Measurements from ENCODE around the gene FAP. TPM values are rescaled to one million over a fixed set of nuclear protein-coding genes. Genes with fewer than 3 reads are reported as not detected.
A peak's percentile ranks its signal among the peaks of the same experiment; 100 is the strongest.

FAP gene
- total and polyA plus RNA-seq, 2 of the 4 experiments (the other 2 are of a cell fraction) = 71.0 to 95.0 TPM

GRCh38 chr2:162125138-162125537 lies 118.1 kb downstream of the FAP start:
- no peak overlapping the region for H2AFZ ChIP-seq (replicated peaks; ENCODE audit: low read length, poor library complexity)
- H2BK5ac ChIP-seq (ENCODE audit: low read depth, low read length, poor library complexity, severe bottlenecking) = no peak overlapping the region
- H3K79me1 ChIP-seq (ENCODE audit: low read depth in 1 of 2, low read length in 2 of 2) = no peaks in the 10 kb centered on the region
- H3K23ac ChIP-seq (ENCODE audit: low read depth, low read length) = no peak overlapping the region
- intact Hi-C loops (cut with micrococcal nuclease) (loop anchor here (2.0 to 10.0 kb wide), 2 partner anchors 118 to 700 kb away; no protein-coding TSS in a partner anchor), in situ Hi-C loops (cut with MboI; ENCODE audit: low sequenced_read_pairs) (loop anchor here (5.0 to 10.0 kb wide), 2 partner anchors 120 to 538 kb away; no protein-coding TSS in a partner anchor), dilution Hi-C loops (cut with HindIII; ENCODE audit: low sequenced_read_pairs, unreplicated experiment) (no loop called here)
- no peak overlapping the region for H3K56ac ChIP-seq (ENCODE audit: extremely low read depth, insufficient read depth, low read length)
- H2BK120ac ChIP-seq (ENCODE audit: low read depth, low read length) = peak overlapping the region; percentile 10
- CTCF ChIA-PET = interaction anchor here (0.6 to 3.6 kb wide), 8 partner anchors 17 to 673 kb away, joined by 3 to 21 read pairs (median 4); no protein-coding TSS in a partner anchor
- POLR2A ChIA-PET (ENCODE audit: unreplicated experiment) = no interaction called here
- ATAC-seq (ENCODE audit: low read depth) (peak; percentile 76), DNase-seq (peak; percentile 19)
- no peaks in the 10 kb centered on the region for H3K36me3 ChIP-seq (ENCODE audit: control insufficient read depth, insufficient read depth, low read length)
- no peak overlapping the region for H3K14ac ChIP-seq (replicated peaks; ENCODE audit: low read depth, low read length)
- no peaks in the 10 kb centered on the region for H3K9me3 ChIP-seq (ENCODE audit: control insufficient read depth, insufficient read depth, low read length)
- 30% methylated on average over 1 of the region's 2 CpGs; no CpG with 5 or more reads in 1 of the 2 experiments for WGBS, 2 experiments (ENCODE audit: extremely low coverage in 2 of 2, insufficient read length in 1 of 2)
- no peak for TF ChIP-seq RCOR1 (IDR thresholded peaks at IDR 0.05; ENCODE audit: insufficient replicate concordance, low read length)
- TF ChIP-seq FOS (IDR thresholded peaks at IDR 0.05; ENCODE audit: low read depth, low read length) = no peak
- no peak for TF ChIP-seq ELK1 (IDR thresholded peaks at IDR 0.05; ENCODE audit: borderline replicate concordance, low read depth, low read length)
- TF ChIP-seq MXI1 (IDR thresholded peaks at IDR 0.05; ENCODE audit: borderline replicate concordance, low read depth, low read length) = no peak
- TF ChIP-seq SMC3 (IDR thresholded peaks at IDR 0.05; ENCODE audit: low read depth, low read length) = no peak
- TF ChIP-seq RFX5 (IDR thresholded peaks at IDR 0.05; ENCODE audit: low read depth, low read length) = no peak
- TF ChIP-seq BHLHE40 (IDR thresholded peaks at IDR 0.05; ENCODE audit: low read depth, low read length) = no peak
- TF ChIP-seq CEBPB (IDR thresholded peaks at IDR 0.05; ENCODE audit: low read depth, low read length) = no peak
- TF ChIP-seq USF2 (IDR thresholded peaks at IDR 0.05; ENCODE audit: low read depth, low read length) = no peak
- TF ChIP-seq CTCF (conservative IDR thresholded peaks at IDR 0.05; ENCODE audit: low read depth, low read length) = no peak
- TF ChIP-seq NFE2L2 (IDR thresholded peaks at IDR 0.05; ENCODE audit: low read depth, low read length) = no peak
- no peak for TF ChIP-seq CHD1 (IDR thresholded peaks at IDR 0.05; ENCODE audit: low read depth, low read length)
- TF ChIP-seq POLR2A (IDR thresholded peaks at IDR 0.05; ENCODE audit: low read depth, low read length) = no peak
- TF ChIP-seq RAD21 (IDR thresholded peaks at IDR 0.05; ENCODE audit: low read length) = no peak
- no peak for TF ChIP-seq MAZ (IDR thresholded peaks at IDR 0.05; ENCODE audit: borderline replicate concordance, low read depth, low read length)
- TF ChIP-seq MAFK (IDR thresholded peaks at IDR 0.05; ENCODE audit: low read depth, low read length) = no peak
- 0 out of 2 replicates have a peak overlapping the region, but pooled peaks have one; percentile 6 for H4K91ac ChIP-seq (ENCODE audit: insufficient read depth, low read depth, low read length)
- H3K9me1 ChIP-seq (ENCODE audit: insufficient read depth, low read length) = no peaks in the 10 kb centered on the region
- H3K4ac ChIP-seq (ENCODE audit: low read depth, low read length) = no peak overlapping the region
- H3K4me2 ChIP-seq (ENCODE audit: low read depth, low read length) = no peak overlapping the region
- 0 out of 2 replicates have a peak overlapping the region, but pooled peaks have one; percentile 9 for H2BK20ac ChIP-seq (ENCODE audit: low read depth, low read length)
- no peak overlapping the region for H3K4me3 ChIP-seq (ENCODE audit: insufficient read depth, low read depth, low read length)
- H3K27ac ChIP-seq (ENCODE audit: insufficient read depth, low read length) = no peak overlapping the region
- no peak overlapping the region; the same call in 1 of the 2 replicates for H2AK5ac ChIP-seq (ENCODE audit: low read depth, low read length)
- no peak overlapping the region for H4K8ac ChIP-seq (ENCODE audit: low read depth in 2 of 2, low read length in 2 of 2)
- peaks cover 2% of the 10 kb centered on the region; the same call in 1 of the 2 replicates for H3K27me3 ChIP-seq (ENCODE audit: control insufficient read depth, insufficient read depth, low read length)
- no peak overlapping the region for H3K9ac ChIP-seq (ENCODE audit: low read depth, low read length)
- no peaks in the 10 kb centered on the region for H4K20me1 ChIP-seq (ENCODE audit: insufficient read depth, low read length)
- H4K5ac ChIP-seq (ENCODE audit: low read depth, low read length) = no peak overlapping the region
- BruUV-seq (replicated peaks) = no TSS peak
- peaks cover 5% of the 10 kb centered on the region; the same call in 1 of the 2 replicates for H3K4me1 ChIP-seq (ENCODE audit: control insufficient read depth, insufficient read depth, low read length)
- no peak overlapping the region for H3K18ac ChIP-seq (ENCODE audit: low read depth, low read length)
- no peak overlapping the region for H2BK15ac ChIP-seq (ENCODE audit: low read depth, low read length)
- no peak overlapping the region for H2AK9ac ChIP-seq (replicated peaks; ENCODE audit: low read depth, low read length, poor library complexity)

All from IMR-90 (cell line).